Stimulated activated CD8-positive, alpha-beta memory T cell treated with anti-CD3 and anti-CD28 coated beads, Interleukin-15, amount 100 ng/mL, for 1 hour (primary cell): Measurements from ENCODE around the gene NEB.
"Not testable (repeated sequence)": the region's sequence is repeated elsewhere in the genome, so short reads cannot be mapped to it uniquely, and the experiment has no call there.

Source experiments
- DNase-seq: peaks from one replicate; pipeline ENCODE4 v3.0.0-alpha.2; 2020; ENCODE audit warnings: low read depth

The NEB gene

GRCh38 chr2:151610310-151610709 lies 124.0 kb downstream of the NEB start:
- no peak for DNase-seq

- no peak for DNase-seq
Observed at GRCh38 chr2:151609705-151610104, 124.6 kb downstream of the NEB start.

- DNase-seq = not testable (repeated sequence)
Observed at GRCh38 chr2:151607459-151608424, 126.5 kb downstream of the NEB start.

GRCh38 chr2:151603530-151603929 lies 130.7 kb downstream of the NEB start:
- not testable (repeated sequence) for DNase-seq

- DNase-seq = not testable (repeated sequence)
Observed at GRCh38 chr2:151602402-151602801, 131.9 kb downstream of the NEB start.

GRCh38 chr2:151601803-151602202 lies 132.5 kb downstream of the NEB start:
- not testable (repeated sequence) for DNase-seq

GRCh38 chr2:151596903-151597608 lies 137.2 kb downstream of the NEB start:
- DNase-seq = not testable (repeated sequence)

GRCh38 chr2:151591908-151592255 lies 142.4 kb downstream of the NEB start:
- not testable (repeated sequence) for DNase-seq

GRCh38 chr2:151591250-151591907 lies 142.9 kb downstream of the NEB start:
- not testable (repeated sequence) for DNase-seq

- DNase-seq = not testable (repeated sequence)
Observed at GRCh38 chr2:151581300-151581699, 153.0 kb downstream of the NEB start.

GRCh38 chr2:151580697-151581096 lies 153.6 kb downstream of the NEB start:
- not testable (repeated sequence) for DNase-seq

- no peak for DNase-seq
Observed at GRCh38 chr2:151577116-151577515, 157.2 kb downstream of the NEB start.

GRCh38 chr2:151576080-151576479 lies 158.2 kb downstream of the NEB start:
- DNase-seq = no peak

GRCh38 chr2:151575338-151575737 lies 158.9 kb downstream of the NEB start:
- DNase-seq = no peak

GRCh38 chr2:151570191-151570590 lies 164.1 kb downstream of the NEB start:
- DNase-seq = no peak

- DNase-seq = no peak
Observed at GRCh38 chr2:151569167-151569566, 165.1 kb downstream of the NEB start.

GRCh38 chr2:151568501-151568900 lies 165.8 kb downstream of the NEB start:
- no peak for DNase-seq

GRCh38 chr2:151567006-151567405 lies 167.3 kb downstream of the NEB start:
- no peak for DNase-seq

- DNase-seq = no peak
Observed at GRCh38 chr2:151562398-151562797, 171.9 kb downstream of the NEB start.

- no peak for DNase-seq
Observed at GRCh38 chr2:151560289-151560688, 174.0 kb downstream of the NEB start.

GRCh38 chr2:151559431-151559830 lies 174.8 kb downstream of the NEB start:
- not testable (repeated sequence) for DNase-seq

- DNase-seq = not testable (repeated sequence)
Observed at GRCh38 chr2:151557883-151558282, 176.4 kb downstream of the NEB start.

- DNase-seq = no peak
Observed at GRCh38 chr2:151556121-151556520, 178.2 kb downstream of the NEB start.
